GM12864 (cell line): ENCODE data around the gene SH3TC2.
"Not testable (repeated sequence)": the region's sequence is repeated elsewhere in the genome, so short reads cannot be mapped to it uniquely, and the experiment has no call there.

Experiments used
- DNase-seq: peaks from one replicate; pipeline ENCODE4 v3.0.0-alpha.2; 2011; ENCODE audit warnings: low read depth
- H3K4me3 ChIP-seq: 2 replicates; pipeline ENCODE4 v1.5.1; 2011; ENCODE audit warnings: mild to moderate bottlenecking, low read depth, low read length, control low read depth
- TF ChIP-seq, protein P1 (sequence below): IDR thresholded peaks from 2 replicates; pipeline ENCODE4 v1.5.1; 2011; ENCODE audit warnings: low read depth, mild to moderate bottlenecking, moderate library complexity, low read length, control low read depth, inconsistent platforms; ENCODE audit errors: missing control alignments

Gene SH3TC2

DNA sequence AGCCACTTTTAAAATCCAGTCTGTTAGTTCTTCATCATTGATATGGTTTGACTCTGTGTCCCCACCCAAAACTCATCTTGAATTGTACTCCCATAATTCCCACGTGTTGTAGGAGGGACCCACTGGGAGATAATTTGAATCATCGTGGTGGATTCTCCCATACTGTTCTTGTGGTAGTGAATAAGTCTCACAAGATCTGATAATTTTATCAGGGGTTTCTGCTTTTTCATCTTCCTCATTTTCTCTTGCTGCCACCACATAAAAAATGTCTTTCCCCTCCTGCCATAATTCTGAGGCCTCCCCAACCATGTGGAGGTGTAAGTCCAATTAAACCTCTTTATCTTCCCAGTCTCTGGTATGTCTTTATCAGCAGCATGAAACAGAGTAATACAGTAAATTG is 26.9 kb upstream of the SH3TC2 start:
- TF ChIP-seq, protein P1, sequence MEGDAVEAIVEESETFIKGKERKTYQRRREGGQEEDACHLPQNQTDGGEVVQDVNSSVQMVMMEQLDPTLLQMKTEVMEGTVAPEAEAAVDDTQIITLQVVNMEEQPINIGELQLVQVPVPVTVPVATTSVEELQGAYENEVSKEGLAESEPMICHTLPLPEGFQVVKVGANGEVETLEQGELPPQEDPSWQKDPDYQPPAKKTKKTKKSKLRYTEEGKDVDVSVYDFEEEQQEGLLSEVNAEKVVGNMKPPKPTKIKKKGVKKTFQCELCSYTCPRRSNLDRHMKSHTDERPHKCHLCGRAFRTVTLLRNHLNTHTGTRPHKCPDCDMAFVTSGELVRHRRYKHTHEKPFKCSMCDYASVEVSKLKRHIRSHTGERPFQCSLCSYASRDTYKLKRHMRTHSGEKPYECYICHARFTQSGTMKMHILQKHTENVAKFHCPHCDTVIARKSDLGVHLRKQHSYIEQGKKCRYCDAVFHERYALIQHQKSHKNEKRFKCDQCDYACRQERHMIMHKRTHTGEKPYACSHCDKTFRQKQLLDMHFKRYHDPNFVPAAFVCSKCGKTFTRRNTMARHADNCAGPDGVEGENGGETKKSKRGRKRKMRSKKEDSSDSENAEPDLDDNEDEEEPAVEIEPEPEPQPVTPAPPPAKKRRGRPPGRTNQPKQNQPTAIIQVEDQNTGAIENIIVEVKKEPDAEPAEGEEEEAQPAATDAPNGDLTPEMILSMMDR, result no peak
- no peak for DNase-seq
- no peak overlapping the region for H3K4me3 ChIP-seq

DNA sequence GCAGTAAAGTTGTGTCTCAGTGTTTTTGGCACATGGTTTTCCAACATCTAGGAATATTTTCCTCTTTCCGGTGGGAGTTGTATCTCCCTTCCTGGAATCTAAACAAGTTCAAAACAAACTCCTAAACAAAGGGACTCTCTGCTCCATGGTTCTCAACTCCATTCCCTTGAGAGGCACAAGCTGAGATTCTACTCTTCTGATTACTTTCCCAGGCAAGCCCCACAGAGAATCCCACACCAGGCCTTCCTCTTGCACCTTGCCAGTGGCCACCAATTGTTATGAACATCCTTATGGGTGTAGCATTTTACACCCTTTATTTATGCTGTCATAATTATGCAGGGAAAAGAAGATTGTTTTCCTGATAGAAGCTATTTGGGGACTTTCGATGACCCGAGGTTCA is 25.8 kb upstream of the SH3TC2 start:
- DNase-seq, result no peak
- no peak overlapping the region for H3K4me3 ChIP-seq
- TF ChIP-seq, protein P1, result no peak

DNA sequence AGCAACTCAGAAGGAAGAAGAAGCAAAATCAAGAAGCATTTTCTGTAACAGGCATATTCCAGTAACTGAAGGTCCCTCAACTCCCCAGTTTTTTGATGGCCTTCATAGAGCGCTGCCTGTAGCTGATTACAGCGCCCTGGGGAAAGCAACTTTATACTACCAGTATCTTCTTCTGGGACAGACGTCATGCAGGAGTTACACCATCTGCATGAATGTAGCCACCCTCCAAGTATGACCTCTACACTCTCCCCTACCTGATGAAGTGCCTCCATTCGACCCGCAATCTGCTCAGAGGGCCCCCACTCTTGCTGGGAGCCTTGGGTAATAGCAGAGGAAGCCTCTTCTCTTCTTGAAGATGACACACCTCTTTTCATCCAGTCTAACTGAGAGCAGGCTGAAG is 21.0 kb upstream of the SH3TC2 start:
- no peak overlapping the region for H3K4me3 ChIP-seq
- TF ChIP-seq, protein P1, result no peak
- DNase-seq, result no peak

DNA sequence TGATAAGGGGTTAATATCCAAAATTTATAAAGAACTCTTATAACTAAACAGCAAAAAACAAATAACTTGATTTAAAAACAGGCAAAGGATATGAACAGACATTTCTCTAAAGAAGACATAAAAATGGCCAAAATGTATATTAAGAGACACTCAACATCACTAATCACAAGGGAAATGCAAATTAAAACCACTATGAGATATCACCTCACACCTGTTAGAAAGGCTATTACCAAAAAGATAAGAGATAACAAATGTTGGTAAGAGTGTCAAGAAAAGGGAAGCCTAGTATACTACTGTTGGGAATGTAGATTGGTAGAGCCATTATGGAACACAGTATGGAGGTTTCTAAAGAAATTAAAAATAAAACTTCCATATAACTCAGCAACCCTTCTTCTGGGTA is 19.4 kb upstream of the SH3TC2 start:
- TF ChIP-seq, protein P1, result no peak
- no peak overlapping the region for H3K4me3 ChIP-seq
- DNase-seq, result no peak

DNA sequence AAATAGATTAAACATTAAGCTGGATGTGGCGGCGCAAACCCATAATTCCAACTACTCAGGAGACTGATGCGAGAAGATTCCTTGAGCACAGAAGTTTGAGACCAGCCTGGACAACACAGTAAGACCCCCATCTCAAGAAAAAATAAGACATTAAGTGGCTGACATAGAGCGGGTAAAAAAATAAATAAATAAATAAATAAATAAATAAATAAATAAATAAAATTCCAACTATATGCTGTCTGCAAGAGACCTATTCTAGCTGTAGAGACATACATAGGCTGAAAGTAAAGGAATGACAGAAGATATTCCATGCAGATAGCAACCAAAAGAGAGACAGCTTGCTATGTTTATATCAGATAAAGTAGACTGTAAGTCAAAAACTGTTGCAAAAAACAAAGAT is 17.4 kb upstream of the SH3TC2 start:
- no peak for DNase-seq
- H3K4me3 ChIP-seq, result no peak overlapping the region
- TF ChIP-seq, protein P1, result no peak

DNA sequence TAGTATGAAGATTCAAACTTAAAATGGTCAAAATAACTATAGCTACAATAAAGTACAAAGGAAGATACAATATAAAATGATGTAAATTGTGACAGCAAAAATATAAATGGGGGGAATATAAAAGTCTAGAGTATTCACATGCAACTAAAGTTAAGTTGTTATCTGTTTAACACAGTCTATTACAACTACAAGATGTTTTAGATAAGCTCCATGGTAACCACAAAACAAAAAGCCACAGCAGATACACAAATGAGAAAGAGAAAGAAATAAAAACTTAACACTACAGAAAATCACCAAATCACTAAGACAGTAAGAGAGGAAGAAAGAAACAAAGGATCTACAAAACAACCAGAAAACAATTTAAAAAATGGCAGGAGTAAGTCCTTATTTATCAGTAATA is 17.0 kb upstream of the SH3TC2 start:
- H3K4me3 ChIP-seq, result no peak overlapping the region
- DNase-seq, result no peak
- TF ChIP-seq, protein P1, result no peak

DNA sequence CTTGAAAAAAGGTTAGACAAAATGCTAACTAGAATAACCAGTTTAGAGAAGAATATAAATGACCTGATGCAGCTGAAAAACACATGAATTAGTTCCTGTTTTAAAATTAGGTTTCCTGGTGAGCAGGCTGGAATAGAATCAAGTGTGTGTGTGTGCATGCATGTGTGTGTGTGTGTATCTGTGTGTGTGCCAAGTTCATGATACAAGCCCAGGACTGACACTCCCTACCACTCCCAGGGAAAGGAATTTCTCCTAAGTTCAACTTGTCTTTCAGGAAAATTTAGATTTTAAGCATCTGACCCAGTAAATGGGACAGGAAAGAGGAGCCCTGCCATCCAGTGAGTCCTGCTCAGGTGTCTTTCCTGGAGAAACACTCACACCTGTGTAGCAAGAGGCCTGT is 11.2 kb upstream of the SH3TC2 start:
- H3K4me3 ChIP-seq, DNase-seq: not testable (repeated sequence)

DNA sequence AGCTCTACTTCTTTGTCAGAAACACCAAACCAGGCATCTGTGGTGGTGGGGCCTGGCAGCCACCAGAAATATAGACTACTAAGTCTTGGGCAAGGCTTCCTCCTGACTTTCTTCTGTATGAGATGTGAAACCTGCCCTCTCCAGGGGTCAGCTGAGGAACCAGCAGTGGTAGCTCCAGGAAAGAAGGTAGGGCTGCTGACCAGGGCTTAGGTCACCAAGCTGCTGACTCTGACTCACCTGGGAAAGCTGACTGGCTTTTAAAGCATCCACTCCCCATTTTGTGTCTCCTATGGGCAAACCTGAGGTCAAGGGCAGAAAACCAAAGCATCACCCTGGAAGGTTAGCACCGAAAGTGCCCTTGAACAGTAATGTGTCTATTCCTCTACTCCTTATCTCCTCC is 10.4 kb upstream of the SH3TC2 start:
- no peak overlapping the region for H3K4me3 ChIP-seq
- TF ChIP-seq, protein P1, result no peak
- DNase-seq, result no peak
